ENCODE data around the gene DNAJC19. TPM values are rescaled to one million over a fixed set of nuclear protein-coding genes. Genes with fewer than 3 reads are reported as not detected.

DNAJC19 gene
- total RNA-seq, 1 experiment from 2014 or later = 56.8 TPM

GRCh38 chr3:181009225-181009624, 19.7 kb upstream of the DNAJC19 start:
- Histone ChIP-seq H3K27me3 (ENCODE audit: control insufficient read depth, insufficient read depth, low read length) (no peaks in the 10 kb centered on the region), H3K36me3 (ENCODE audit: control insufficient read depth, insufficient read depth, low read length) (no peaks in the 10 kb centered on the region), H3K27ac (ENCODE audit: low read length) (no peak overlapping the region), H3K4me1 (ENCODE audit: control insufficient read depth, insufficient read depth, low read length) (no peaks in the 10 kb centered on the region), H3K4me3 (ENCODE audit: low read depth in 2 of 2, low read length in 2 of 2) (no peak overlapping the region), H3K9me3 (ENCODE audit: control insufficient read depth, insufficient read depth, low read depth, low read length) (no peaks in the 10 kb centered on the region)
- in situ Hi-C loops (cut with HindIII; ENCODE audit: low pct_unique_long_range_greater_than_20kb, low sequenced_read_pairs) = no loop called here
- ChIA-PET POLR2A (no interaction called here), CTCF (no interaction called here)
- no TSS peak for BruUV-seq (replicated peaks)
- ATAC-seq (no peak), DNase-seq (ENCODE audit: low read depth, low spot score) (no peak)
- no peak for TF ChIP-seq CTCF (IDR thresholded peaks at IDR 0.05)
- TF ChIP-seq POLR2AphosphoS5 (IDR thresholded peaks at IDR 0.05; ENCODE audit: low read depth, low read length) = no peak
- TF ChIP-seq TCF7L2 (IDR thresholded peaks at IDR 0.05; ENCODE audit: low read depth, low read length) = no peak
- no peak for TF ChIP-seq SIN3A (IDR thresholded peaks at IDR 0.05; ENCODE audit: borderline replicate concordance, insufficient read depth, low read depth, low read length)
- TF ChIP-seq REST (IDR thresholded peaks at IDR 0.05; ENCODE audit: insufficient read depth in 1 of 2, low read depth in 2 of 2, low read length in 1 of 2) = no peak
- intact Hi-C loops (cut with micrococcal nuclease; ENCODE audit: unreplicated experiment) = no loop called here

GRCh38 chr3:181008796-181009195, 19.3 kb upstream of the DNAJC19 start:
- no peak overlapping the region for H3K4me3 ChIP-seq (ENCODE audit: low read depth in 2 of 2, low read length in 2 of 2)
- BruUV-seq (replicated peaks) = no TSS peak
- no peaks in the 10 kb centered on the region for H3K9me3 ChIP-seq (ENCODE audit: control insufficient read depth, insufficient read depth, low read depth, low read length)
- no peaks in the 10 kb centered on the region for H3K27me3 ChIP-seq (ENCODE audit: control insufficient read depth, insufficient read depth, low read length)
- TF ChIP-seq POLR2AphosphoS5 (IDR thresholded peaks at IDR 0.05; ENCODE audit: low read depth, low read length) = no peak
- TF ChIP-seq CTCF (IDR thresholded peaks at IDR 0.05) = no peak
- no peak for TF ChIP-seq SIN3A (IDR thresholded peaks at IDR 0.05; ENCODE audit: borderline replicate concordance, insufficient read depth, low read depth, low read length)
- TF ChIP-seq REST (IDR thresholded peaks at IDR 0.05; ENCODE audit: insufficient read depth in 1 of 2, low read depth in 2 of 2, low read length in 1 of 2) = no peak
- TF ChIP-seq TCF7L2 (IDR thresholded peaks at IDR 0.05; ENCODE audit: low read depth, low read length) = no peak
- H3K36me3 ChIP-seq (ENCODE audit: control insufficient read depth, insufficient read depth, low read length) = no peaks in the 10 kb centered on the region
- CTCF ChIA-PET = no interaction called here
- in situ Hi-C loops (cut with HindIII; ENCODE audit: low pct_unique_long_range_greater_than_20kb, low sequenced_read_pairs) = no loop called here
- intact Hi-C loops (cut with micrococcal nuclease; ENCODE audit: unreplicated experiment) = no loop called here
- no peaks in the 10 kb centered on the region for H3K4me1 ChIP-seq (ENCODE audit: control insufficient read depth, insufficient read depth, low read length)
- DNase-seq (ENCODE audit: low read depth, low spot score) = no peak
- POLR2A ChIA-PET = no interaction called here
- no peak for ATAC-seq
- no peak overlapping the region for H3K27ac ChIP-seq (ENCODE audit: low read length)

Measured in Panc1 (cell line).